IMR-90 (cell line): ENCODE measurements around the gene LECT2. TPM values are rescaled to one million over a fixed set of nuclear protein-coding genes. Genes with fewer than 3 reads are reported as not detected.

Source experiments
- ATAC-seq: fragments of 200-7000 bp; cut with Tn5 transposase; 2 replicates; pipeline ENCODE4 v1.9.1; 2020; ENCODE audit warnings: low read depth, mild to moderate bottlenecking, moderate library complexity
- BruUV-seq: library from RNA; stranded (reverse); fragments of 400-500 nt; replicated peaks from 2 replicates; lab custom pipeline; 2021; lab: Mats Ljungman, UMichigan
- CTCF ChIA-PET: fragments of 300-600 bp; formaldehyde crosslinking; extraction: SDS; loops from one replicate; lab custom pipeline; 2021; ENCODE audit warnings: antibody characterized with exemption; lab: Yijun Ruan, JAX
- POLR2A ChIA-PET: fragments of 300-600 bp; sonication (Branson Sonifier 250); formaldehyde crosslinking; loops from one replicate; lab custom pipeline; 2022; ENCODE audit warnings: antibody characterized with exemption; ENCODE audit not compliant: unreplicated experiment; lab: Charles Lee
- DNase-seq: peaks from one replicate; pipeline ENCODE4 v3.0.0; 2013
- H2AFZ ChIP-seq: replicated peaks from 2 replicates; pipeline ENCODE3; 2013; ENCODE audit warnings: low read length, mild to moderate bottlenecking; ENCODE audit not compliant: poor library complexity
- H2AK5ac ChIP-seq: 2 replicates; pipeline ENCODE4 v1.6.1; 2013; ENCODE audit warnings: low read depth, low read length, inconsistent platforms
- H2AK9ac ChIP-seq: replicated peaks from 2 replicates; pipeline ENCODE3; 2013; ENCODE audit warnings: mild to moderate bottlenecking, low read depth, low read length, moderate library complexity; ENCODE audit not compliant: poor library complexity
- H2BK120ac ChIP-seq: 2 replicates; pipeline ENCODE4 v1.6.1; 2013; ENCODE audit warnings: low read depth, low read length, inconsistent platforms
- H2BK15ac ChIP-seq: 3 replicates; pipeline ENCODE4 v1.6.1; 2013; ENCODE audit warnings: low read depth, low read length, inconsistent platforms
- H2BK20ac ChIP-seq: 2 replicates; pipeline ENCODE4 v1.6.1; 2013; ENCODE audit warnings: low read depth, mild to moderate bottlenecking, inconsistent platforms, low read length, moderate library complexity
- H2BK5ac ChIP-seq: 2 replicates; pipeline ENCODE4 v1.6.1; 2013; ENCODE audit warnings: mild to moderate bottlenecking, low read depth, low read length, inconsistent platforms; ENCODE audit not compliant: poor library complexity, severe bottlenecking
- H3K14ac ChIP-seq: replicated peaks from 2 replicates; pipeline ENCODE4 v1.6.1; 2013; ENCODE audit warnings: low read depth, low read length, inconsistent platforms
- H3K18ac ChIP-seq: 2 replicates; pipeline ENCODE4 v1.6.1; 2013; ENCODE audit warnings: low read depth, low read length, control low read depth
- H3K23ac ChIP-seq: 2 replicates; pipeline ENCODE4 v1.6.1; 2013; ENCODE audit warnings: low read depth, low read length, inconsistent platforms
- H3K27ac ChIP-seq: 2 replicates; pipeline ENCODE4 v1.5.1; 2013; ENCODE audit warnings: mild to moderate bottlenecking, control low read depth, low read length; ENCODE audit not compliant: insufficient read depth
- H3K27me3 ChIP-seq: 2 replicates; pipeline ENCODE4 v1.6.1; 2013; ENCODE audit warnings: low read length; ENCODE audit not compliant: control insufficient read depth, insufficient read depth
- H3K36me3 ChIP-seq: 2 replicates; pipeline ENCODE4 v1.6.1; 2013; ENCODE audit warnings: low read length, mixed read lengths; ENCODE audit not compliant: control insufficient read depth, insufficient read depth
- H3K4ac ChIP-seq: 2 replicates; pipeline ENCODE4 v1.6.1; 2013; ENCODE audit warnings: low read depth, low read length, inconsistent platforms
- H3K4me1 ChIP-seq: 2 replicates; pipeline ENCODE4 v1.6.1; 2013; ENCODE audit warnings: low read length, mixed read lengths; ENCODE audit not compliant: control insufficient read depth, insufficient read depth
- H3K4me2 ChIP-seq: 2 replicates; pipeline ENCODE4 v1.6.1; 2013; ENCODE audit warnings: low read depth, mild to moderate bottlenecking, control low read depth, low read length, moderate library complexity
- H3K4me3 ChIP-seq: 2 replicates; pipeline ENCODE4 v1.5.1; 2013; ENCODE audit warnings: low read depth, mild to moderate bottlenecking, control low read depth, low read length, moderate library complexity; ENCODE audit not compliant: insufficient read depth
- H3K56ac ChIP-seq: 2 replicates; pipeline ENCODE4 v1.6.1; 2013; ENCODE audit warnings: low read length, inconsistent platforms; ENCODE audit not compliant: insufficient read depth; ENCODE audit errors: extremely low read depth
- H3K79me1 ChIP-seq, 2 experiments: 2 replicates each; pipeline ENCODE4 v1.6.1; 2013; ENCODE audit warnings: low read length in 2 of 2, inconsistent platforms in 1 of 2, low read depth in 1 of 2
- H3K9ac ChIP-seq: 2 replicates; pipeline ENCODE4 v1.6.1; 2013; ENCODE audit warnings: low read depth, low read length, control low read depth
- H3K9me1 ChIP-seq: 2 replicates; pipeline ENCODE4 v1.6.1; 2013; ENCODE audit warnings: low read length, inconsistent platforms; ENCODE audit not compliant: insufficient read depth
- H3K9me3 ChIP-seq: 2 replicates; pipeline ENCODE4 v1.6.1; 2013; ENCODE audit warnings: low read length; ENCODE audit not compliant: control insufficient read depth, insufficient read depth
- H4K20me1 ChIP-seq: 2 replicates; pipeline ENCODE4 v1.6.1; 2013; ENCODE audit warnings: low read length, inconsistent platforms; ENCODE audit not compliant: insufficient read depth
- H4K5ac ChIP-seq: 2 replicates; pipeline ENCODE4 v1.6.1; 2013; ENCODE audit warnings: mild to moderate bottlenecking, low read depth, low read length, control low read depth
- H4K8ac ChIP-seq, 2 experiments: 2 replicates each; pipeline ENCODE4 v1.6.1; 2013; ENCODE audit warnings: low read depth in 2 of 2, low read length in 2 of 2, control low read depth in 1 of 2, inconsistent platforms in 1 of 2
- H4K91ac ChIP-seq: 2 replicates; pipeline ENCODE4 v1.6.1; 2013; ENCODE audit warnings: low read depth, low read length, inconsistent platforms; ENCODE audit not compliant: insufficient read depth
- CHD1 ChIP-seq: IDR thresholded peaks from 2 replicates; pipeline ENCODE4 v1.6.1; 2012; ENCODE audit warnings: low read depth, low read length, improper control_type of control experiment
- ELK1 ChIP-seq: fragments of 150-350 bp; IDR thresholded peaks from 2 replicates; pipeline ENCODE4 v1.6.1; 2016; ENCODE audit warnings: low read depth, mild to moderate bottlenecking, low read length, moderate library complexity, borderline replicate concordance
- SMC3 ChIP-seq: fragments of 150-350 bp; IDR thresholded peaks from 2 replicates; pipeline ENCODE4 v1.6.1; 2016; ENCODE audit warnings: low read depth, mild to moderate bottlenecking, antibody characterized with exemption, low read length, moderate library complexity
- WGBS, 2 experiments: methylation state at CpG; one replicate each; pipeline versions ENCODE4 v1.1.5 to v1.1.7; 2013; ENCODE audit warnings: missing lambda C conversion rate in 2 of 2; ENCODE audit not compliant: insufficient read length in 1 of 2; ENCODE audit errors: extremely low coverage in 2 of 2; 5-methylcytosine and 5-hydroxymethylcytosine counted together
- dilution Hi-C: fragments of 300-500 bp; cut with HindIII; formaldehyde crosslinking; loops from one replicate; pipeline ENCODE4 v1.14.3; 2018; ENCODE audit warnings: low sequenced_read_pairs; ENCODE audit not compliant: unreplicated experiment
- in situ Hi-C: fragments of 300-500 bp; cut with MboI; formaldehyde crosslinking; loops from 3 replicates; pipeline ENCODE4 v1.14.3; 2019; ENCODE audit warnings: low sequenced_read_pairs, inconsistent platforms, mixed read lengths
- intact Hi-C: fragments of 100-400 bp; cut with micrococcal nuclease; formaldehyde crosslinking; loops from 2 replicates; pipeline ENCODE4 v1.10.0; 2022
- polyA plus RNA-seq, 3 experiments: library from polyadenylated mRNA; depleted of rRNA; stranded (reverse); fragments of >200 nt; gene quantifications; 2 replicates each; pipeline ENCODE4 v1.2.3, GENCODE V29; 2012; ENCODE audit warnings: low replicate concordance in 1 of 3
- total RNA-seq: library from RNA; depleted of rRNA; stranded (reverse); fragments of >200 nt; gene quantifications from 2 replicates; pipeline ENCODE4 v1.2.3, GENCODE V29; 2012

The LECT2 gene
- total and polyA plus RNA-seq, 2 of the 4 experiments (the other 2 are of a cell fraction): not detected

GRCh38 chr5:136000932-136001331 is 46.1 kb upstream of the LECT2 start:
- Histone ChIP-seq H2BK20ac (peak overlapping the region; percentile 63), H2BK15ac (peak overlapping the region; percentile 88; the same call in 2 of the 3 replicates), H2BK120ac (peak overlapping the region; percentile 95), H4K91ac (peak overlapping the region; percentile 70), H2BK5ac (no peak overlapping the region), H3K9ac (no peak overlapping the region), H3K36me3 (no peaks in the 10 kb centered on the region), H3K23ac (no peak overlapping the region), H3K27ac (peak overlapping the region; percentile 49; the same call in 1 of the 2 replicates), H3K4me1 (peaks cover 34% of the 10 kb centered on the region), H2AK9ac (no peak overlapping the region), H3K4me3 (no peak overlapping the region), H4K8ac (peak overlapping the region; percentile 29 to 62; a peak in 2 of 4 replicates), H3K18ac (peak overlapping the region; percentile 61), H2AK5ac (peak overlapping the region; percentile 91), H3K4me2 (no peak overlapping the region), H3K9me1 (peaks cover 36% of the 10 kb centered on the region), H3K79me1 (peaks cover 0 to 28% of the 10 kb centered on the region in 2 experiments; a peak in 2 of 4 replicates), H3K9me3 (no peaks in the 10 kb centered on the region), H4K20me1 (no peaks in the 10 kb centered on the region), H3K56ac (no peak overlapping the region), H3K27me3 (no peaks in the 10 kb centered on the region), H2AFZ (no peak overlapping the region), H3K14ac (peak overlapping the region; percentile 53), H4K5ac (peak overlapping the region; percentile 27; the same call in 1 of the 2 replicates), H3K4ac (peak overlapping the region; percentile 86)
- BruUV-seq: no TSS peak
- ChIA-PET CTCF (no interaction called here), POLR2A (no interaction called here)
- intact Hi-C loops: no loop called here
- no peak for ATAC-seq
- TF ChIP-seq ELK1: no peak
- TF ChIP-seq CHD1: no peak
- TF ChIP-seq SMC3: no peak
- in situ Hi-C loops: no loop called here
- no peak for DNase-seq
- WGBS, 2 experiments: 100% methylated on average over 1 of the region's 3 CpGs; no CpG with 5 or more reads in 1 of the 2 experiments
- dilution Hi-C loops: no loop called here
